Kidney (tissue), 14 donors: ENCODE measurements around the gene NPFF. TPM values are rescaled to one million over a fixed set of nuclear protein-coding genes. Genes with fewer than 3 reads are reported as not detected.

ENCODE experiments used
- DNase-seq, 5 donors: peaks; one replicate each; pipeline ENCODE4 v3.0.0-alpha.2; 2013 to 2020
- FAIRE-seq: peaks from 2 replicates; lab custom pipeline; 2012; peaks lifted over from hg19 to GRCh38; lab: Jason Lieb, UNC
- H3K27ac ChIP-seq, 2 donors: one replicate each; pipeline ENCODE4 v1.7.0; 2013; ENCODE audit warnings: low read depth in 2 of 2, low read length in 2 of 2, inconsistent platforms in 1 of 2
- H3K27me3 ChIP-seq: one replicate; pipeline ENCODE4 v1.7.1; 2013; ENCODE audit warnings: low read length, inconsistent platforms; ENCODE audit not compliant: control insufficient read depth, insufficient read depth
- H3K36me3 ChIP-seq, 3 donors: one replicate each; pipeline versions ENCODE4 v1.7.0 to v1.7.1; 2013; ENCODE audit warnings: low read length in 3 of 3, control low read depth in 1 of 3, inconsistent platforms in 1 of 3; ENCODE audit not compliant: insufficient read depth in 3 of 3, control insufficient read depth in 2 of 3
- H3K4me1 ChIP-seq, 3 donors: one replicate each; pipeline versions ENCODE4 v1.7.0 to v1.7.1; 2013; ENCODE audit warnings: low read length in 3 of 3, inconsistent platforms in 1 of 3, low read depth in 1 of 3; ENCODE audit not compliant: control insufficient read depth in 2 of 3, insufficient read depth in 2 of 3
- H3K4me3 ChIP-seq, 3 donors: one replicate each; pipeline versions ENCODE4 v1.7.0 to v1.8.1; 2013; ENCODE audit warnings: low read length in 3 of 3, control low read depth in 1 of 3, inconsistent platforms in 1 of 3
- H3K9ac ChIP-seq, 3 donors: one replicate each; pipeline versions ENCODE4 v1.7.0 to v1.7.1; 2013; ENCODE audit warnings: low read length in 3 of 3, control low read depth in 1 of 3, inconsistent platforms in 1 of 3
- H3K9me3 ChIP-seq, 3 donors: one replicate each; pipeline versions ENCODE4 v1.7.0 to v1.7.1; 2013; ENCODE audit warnings: low read length in 3 of 3, control low read depth in 1 of 3, inconsistent platforms in 1 of 3; ENCODE audit not compliant: control insufficient read depth in 2 of 3, insufficient read depth in 1 of 3
- intact Hi-C: fragments of 100-400 bp; cut with DNase I; formaldehyde crosslinking; loops from one replicate; pipeline ENCODE4 v1.11.1; 2022
- polyA plus RNA-seq: library from polyadenylated mRNA; stranded (reverse); fragments of 350-450 nt; fragmentation: Illumina TruSeq; extraction: RNeasy Lipid Tissue Mini Kit (QIAGEN cat#74804); gene quantifications from one replicate; pipeline ENCODE4 v1.2.3, GENCODE V29; 2014; ENCODE audit warnings: low read depth, low replicate concordance; ENCODE audit not compliant: insufficient read depth
- total RNA-seq: library from RNA; stranded (reverse); fragmentation: NEBNext Ultra II Directional; extraction: Animal tissue kit (Norgen Biotek cat#: 25700); gene quantifications from one replicate; pipeline ENCODE4 v1.2.1, GENCODE V29; 2021
- TF ChIP-seq, protein P1 (sequence below): IDR thresholded peaks from 3 replicates; pipeline ENCODE4 v1.5.1; 2012; ENCODE audit warnings: mild to moderate bottlenecking, moderate library complexity, borderline replicate concordance; ENCODE audit not compliant: insufficient read depth; ENCODE audit errors: extremely low read depth
- donor health status: control.
- donor health status: control.
- donor health status: control.
- donor health status: control.
- donor health status: control.
- donor health status: DM: yes; HTN: yes; CAD: no.
- donor health status: Normal renal cell carcinoma (clear cell type).

NPFF gene
- total and polyA plus RNA-seq, 2 donors from 2014 or later, result 1.3 TPM; not detected in 1

- Histone ChIP-seq H3K9me3 (no peaks in the 10 kb centered on the region), H3K4me3 (no peak overlapping the region), H3K36me3 (peaks cover 11 to 52% (median 43%) of the 10 kb centered on the region in 3 donors), H3K4me1 (no peaks in the 10 kb centered on the region), H3K9ac (no peak overlapping the region), H3K27ac (no peak overlapping the region), H3K27me3 (no peaks in the 10 kb centered on the region)
- DNase-seq (no peak), FAIRE-seq (no peak)
- TF ChIP-seq, protein P1, sequence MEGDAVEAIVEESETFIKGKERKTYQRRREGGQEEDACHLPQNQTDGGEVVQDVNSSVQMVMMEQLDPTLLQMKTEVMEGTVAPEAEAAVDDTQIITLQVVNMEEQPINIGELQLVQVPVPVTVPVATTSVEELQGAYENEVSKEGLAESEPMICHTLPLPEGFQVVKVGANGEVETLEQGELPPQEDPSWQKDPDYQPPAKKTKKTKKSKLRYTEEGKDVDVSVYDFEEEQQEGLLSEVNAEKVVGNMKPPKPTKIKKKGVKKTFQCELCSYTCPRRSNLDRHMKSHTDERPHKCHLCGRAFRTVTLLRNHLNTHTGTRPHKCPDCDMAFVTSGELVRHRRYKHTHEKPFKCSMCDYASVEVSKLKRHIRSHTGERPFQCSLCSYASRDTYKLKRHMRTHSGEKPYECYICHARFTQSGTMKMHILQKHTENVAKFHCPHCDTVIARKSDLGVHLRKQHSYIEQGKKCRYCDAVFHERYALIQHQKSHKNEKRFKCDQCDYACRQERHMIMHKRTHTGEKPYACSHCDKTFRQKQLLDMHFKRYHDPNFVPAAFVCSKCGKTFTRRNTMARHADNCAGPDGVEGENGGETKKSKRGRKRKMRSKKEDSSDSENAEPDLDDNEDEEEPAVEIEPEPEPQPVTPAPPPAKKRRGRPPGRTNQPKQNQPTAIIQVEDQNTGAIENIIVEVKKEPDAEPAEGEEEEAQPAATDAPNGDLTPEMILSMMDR, result no peak
- intact Hi-C loops, result loop anchor here (10.0 kb wide), 1 partner anchor 180 kb away; the partner anchor contains the start of gene SP7
Measured at GRCh38 chr12:53514628-53515290, 7.5 kb upstream of the NPFF start.

GRCh38 chr12:53513712-53514410, 6.6 kb upstream of the NPFF start:
- TF ChIP-seq, protein P1, result no peak
- H3K36me3 ChIP-seq, result peaks cover 11 to 45% (median 43%) of the 10 kb centered on the region in 3 donors
- intact Hi-C loops, result loop anchor here (10.0 kb wide), 1 partner anchor 179 kb away; the partner anchor contains the start of gene SP7
- FAIRE-seq, result no peak
- no peak overlapping the region for H3K9ac ChIP-seq
- no peaks in the 10 kb centered on the region for H3K9me3 ChIP-seq
- no peak overlapping the region for H3K27ac ChIP-seq
- DNase-seq, result no peak
- peaks cover 0 to under 1% (median 0%) of the 10 kb centered on the region in 3 donors for H3K4me1 ChIP-seq
- no peak overlapping the region for H3K4me3 ChIP-seq
- no peaks in the 10 kb centered on the region for H3K27me3 ChIP-seq

DNA sequence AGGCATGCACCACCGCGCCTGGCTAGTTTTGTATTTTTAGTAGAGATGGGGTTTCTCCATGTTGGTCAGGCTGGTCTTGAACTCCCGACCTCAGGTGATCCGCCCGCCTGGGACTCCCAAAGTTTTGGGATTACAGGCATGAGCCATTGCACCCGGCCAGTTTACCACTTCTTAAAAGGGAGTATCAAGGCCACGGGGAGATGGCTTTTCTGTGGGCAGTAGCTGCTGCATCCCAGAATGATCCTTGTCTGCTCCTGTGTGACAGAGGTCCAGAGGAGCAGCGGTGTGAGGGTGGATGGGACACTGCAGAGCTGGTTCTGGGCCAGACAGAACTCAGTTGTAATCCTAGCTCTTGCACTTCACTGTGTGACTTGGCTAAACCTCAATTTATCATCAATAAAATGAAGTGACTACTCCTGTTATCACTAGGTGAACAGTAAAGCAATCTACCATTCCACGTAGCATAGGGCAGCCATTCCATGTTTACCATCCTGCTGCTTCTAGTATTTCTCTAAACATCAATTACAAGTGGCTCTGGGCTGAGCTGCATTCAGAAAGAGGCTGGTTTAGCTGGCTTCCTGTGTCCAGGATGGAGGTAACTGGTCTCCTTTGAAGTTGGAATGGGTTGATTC, 3.0 kb upstream of the NPFF start:
- intact Hi-C loops, result loop anchor here (10.0 kb wide), 1 partner anchor 175 kb away; the partner anchor contains the start of gene SP7
- no peak for DNase-seq
- peaks cover 9 to 37% (median 37%) of the 10 kb centered on the region in 3 donors for H3K36me3 ChIP-seq
- H3K9me3 ChIP-seq, result no peaks in the 10 kb centered on the region
- no peak overlapping the region for H3K4me3 ChIP-seq
- TF ChIP-seq, protein P1, result no peak
- no peak overlapping the region for H3K27ac ChIP-seq
- H3K27me3 ChIP-seq, result no peaks in the 10 kb centered on the region
- no peak overlapping the region for H3K9ac ChIP-seq
- FAIRE-seq, result no peak
- H3K4me1 ChIP-seq, result peaks cover 0 to 3% (median 0%) of the 10 kb centered on the region in 3 donors
